ENCODE measurements around the gene ARHGAP15. TPM values are rescaled to one million over a fixed set of nuclear protein-coding genes. Genes with fewer than 3 reads are reported as not detected.

ARHGAP15 gene
- total RNA-seq, 1 experiment from 2014 or later, result 0.41 TPM

- ATAC-seq, result no peak
- TF ChIP-seq SIN3A (IDR thresholded peaks at IDR 0.05; ENCODE audit: borderline replicate concordance, insufficient read depth, low read depth, low read length) (no peak), TCF7L2 (IDR thresholded peaks at IDR 0.05; ENCODE audit: low read depth, low read length) (no peak), POLR2AphosphoS5 (IDR thresholded peaks at IDR 0.05; ENCODE audit: low read depth, low read length) (no peak), CTCF (IDR thresholded peaks at IDR 0.05) (no peak), REST (IDR thresholded peaks at IDR 0.05; ENCODE audit: insufficient read depth in 1 of 2, low read depth in 2 of 2, low read length in 1 of 2) (no peak)
- Histone ChIP-seq H3K36me3 (ENCODE audit: control insufficient read depth, insufficient read depth, low read length) (no peaks in the 10 kb centered on the region), H3K4me3 (ENCODE audit: low read depth in 2 of 2, low read length in 2 of 2) (no peak overlapping the region), H3K27ac (ENCODE audit: low read length) (no peak overlapping the region), H3K27me3 (ENCODE audit: control insufficient read depth, insufficient read depth, low read length) (no peaks in the 10 kb centered on the region), H3K9me3 (ENCODE audit: control insufficient read depth, insufficient read depth, low read depth, low read length) (no peaks in the 10 kb centered on the region), H3K4me1 (ENCODE audit: control insufficient read depth, insufficient read depth, low read length) (no peaks in the 10 kb centered on the region)
- CTCF ChIA-PET, result no interaction called here
- BruUV-seq (replicated peaks), result no TSS peak
- in situ Hi-C loops (cut with HindIII; ENCODE audit: low pct_unique_long_range_greater_than_20kb, low sequenced_read_pairs) (no loop called here), intact Hi-C loops (cut with micrococcal nuclease; ENCODE audit: unreplicated experiment) (no loop called here)
- DNase-seq (ENCODE audit: low read depth, low spot score), result no peak
- POLR2A ChIA-PET, result no interaction called here
Observed at GRCh38 chr2:143169105-143169504, 39.9 kb downstream of the ARHGAP15 start.

GRCh38 chr2:143171817-143172216 is 42.6 kb downstream of the ARHGAP15 start:
- Histone ChIP-seq H3K27ac (ENCODE audit: low read length) (no peak overlapping the region), H3K4me1 (ENCODE audit: control insufficient read depth, insufficient read depth, low read length) (no peaks in the 10 kb centered on the region), H3K36me3 (ENCODE audit: control insufficient read depth, insufficient read depth, low read length) (no peaks in the 10 kb centered on the region), H3K27me3 (ENCODE audit: control insufficient read depth, insufficient read depth, low read length) (no peaks in the 10 kb centered on the region), H3K9me3 (ENCODE audit: control insufficient read depth, insufficient read depth, low read depth, low read length) (no peaks in the 10 kb centered on the region), H3K4me3 (ENCODE audit: low read depth in 2 of 2, low read length in 2 of 2) (no peak overlapping the region)
- no peak; the same call in 1 of the 2 replicates for ATAC-seq
- peak; percentile 33; the same call in 1 of the 2 replicates for TF ChIP-seq CTCF (IDR thresholded peaks at IDR 0.05)
- TF ChIP-seq REST (IDR thresholded peaks at IDR 0.05; ENCODE audit: insufficient read depth in 1 of 2, low read depth in 2 of 2, low read length in 1 of 2), result no peak
- intact Hi-C loops (cut with micrococcal nuclease; ENCODE audit: unreplicated experiment), result loop anchor here (1.0 kb wide), 1 partner anchor 14 kb away; no protein-coding TSS in a partner anchor
- ChIA-PET CTCF (no interaction called here), POLR2A (no interaction called here)
- no peak for DNase-seq (ENCODE audit: low read depth, low spot score)
- in situ Hi-C loops (cut with HindIII; ENCODE audit: low pct_unique_long_range_greater_than_20kb, low sequenced_read_pairs), result no loop called here
- BruUV-seq (replicated peaks), result no TSS peak
